Right renal pelvis (tissue), 4 donors: ENCODE data around the gene EHBP1L1. TPM values are rescaled to one million over a fixed set of nuclear protein-coding genes. Genes with fewer than 3 reads are reported as not detected.
"Not testable (repeated sequence)": the region's sequence is repeated elsewhere in the genome, so short reads cannot be mapped to it uniquely, and the experiment has no call there.

Experiments
- DNase-seq, 4 donors: peaks; one replicate each; pipeline ENCODE4 v3.0.0-alpha.2; 2013; ENCODE audit warnings: low read depth in 4 of 4, low spot score in 3 of 4, missing footprints in 1 of 4
- polyA plus RNA-seq, 4 donors: library from polyadenylated mRNA; unstranded; fragments of 120-200 nt; gene quantifications; one replicate each; pipeline ENCODE4 v1.2.1, GENCODE V29; 2013; ENCODE audit not compliant: insufficient read length in 4 of 4

EHBP1L1 gene
- polyA plus RNA-seq, 4 donors: 11.5 to 14.2 (median 12.8) TPM

GRCh38 chr11:65625628-65626342 lies 49.9 kb downstream of the EHBP1L1 start:
- peak in 1 of 4 donors; percentile 35 for DNase-seq

- no peak for DNase-seq
Measured at GRCh38 chr11:65627202-65627601, 51.3 kb downstream of the EHBP1L1 start.

- no peak for DNase-seq
Measured at GRCh38 chr11:65629579-65629978, 53.7 kb downstream of the EHBP1L1 start.

GRCh38 chr11:65630215-65630614 lies 54.4 kb downstream of the EHBP1L1 start:
- no peak for DNase-seq

- no peak for DNase-seq
Measured at GRCh38 chr11:65633390-65634108, 57.7 kb downstream of the EHBP1L1 start.

- DNase-seq: no peak
Measured at GRCh38 chr11:65634109-65634436, 58.2 kb downstream of the EHBP1L1 start.

- DNase-seq: no peak
Measured at GRCh38 chr11:65634440-65634839, 58.6 kb downstream of the EHBP1L1 start.

GRCh38 chr11:65634905-65635731 lies 59.3 kb downstream of the EHBP1L1 start:
- no peak for DNase-seq

GRCh38 chr11:65636108-65637031 lies 60.5 kb downstream of the EHBP1L1 start:
- DNase-seq: no peak

GRCh38 chr11:65637032-65637557 lies 61.2 kb downstream of the EHBP1L1 start:
- DNase-seq: no peak

- peak in 2 of 4 donors; percentile 70 to 72 for DNase-seq
Measured at GRCh38 chr11:65637794-65638419, 62.1 kb downstream of the EHBP1L1 start, which contains the start of gene SIPA1. Gene SIPA1 (plus strand): TSS chr11:65638101. CDS start chr11:65640922, 2,821 bp downstream.

- DNase-seq: not testable (repeated sequence)
Measured at GRCh38 chr11:65639228-65639597, 63.4 kb downstream of the EHBP1L1 start.

- no peak for DNase-seq
Measured at GRCh38 chr11:65639623-65640482, 64.0 kb downstream of the EHBP1L1 start.

- DNase-seq: no peak
Measured at GRCh38 chr11:65640483-65641296, 64.8 kb downstream of the EHBP1L1 start.

- DNase-seq: no peak
Measured at GRCh38 chr11:65641297-65642013, 65.6 kb downstream of the EHBP1L1 start.
